ENCODE measurements around the gene LIPT1. TPM values are rescaled to one million over a fixed set of nuclear protein-coding genes. Genes with fewer than 3 reads are reported as not detected.

LIPT1 gene
- total RNA-seq, 1 donor = 9.8 TPM

DNA sequence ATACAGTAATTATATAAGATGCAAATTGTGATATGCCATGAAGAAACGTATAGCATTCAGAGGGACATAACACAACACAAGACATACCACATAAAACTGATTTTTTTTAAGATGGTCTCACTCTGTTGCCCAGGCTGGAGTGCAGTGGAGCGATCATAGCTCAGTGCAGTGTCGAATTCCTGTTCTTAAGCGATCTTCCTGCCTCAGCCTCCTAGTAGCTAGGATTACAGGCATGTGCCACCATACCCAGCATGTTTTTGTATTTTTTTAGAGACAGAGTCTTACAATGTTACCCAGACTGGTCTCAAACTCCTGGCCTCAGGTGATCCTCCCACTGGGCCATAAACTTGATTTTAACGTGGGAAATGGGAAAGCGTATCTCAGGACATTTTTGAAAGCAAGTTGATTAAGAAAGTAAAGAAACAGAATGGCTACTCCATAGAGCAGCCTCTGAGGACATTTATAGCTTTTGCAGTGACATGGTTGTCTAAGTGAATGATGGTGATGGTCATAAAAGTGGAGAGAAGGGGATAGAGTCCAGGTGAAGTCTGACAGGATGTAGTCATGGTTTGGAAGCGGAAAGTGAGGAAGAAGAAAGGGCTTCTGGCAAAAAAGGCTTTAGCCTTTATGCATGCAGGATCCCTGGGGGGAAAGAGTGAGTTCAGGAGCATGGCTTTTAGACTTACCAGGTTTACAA, 2.4 kb upstream of the LIPT1 start:
- DNase-seq (ENCODE audit: insufficient read length, low spot score, missing footprints) = no peak
- no peaks in the 10 kb centered on the region for H3K27me3 ChIP-seq (ENCODE audit: insufficient read depth, low read length)
- peaks cover 15% of the 10 kb centered on the region for H3K4me1 ChIP-seq (ENCODE audit: insufficient read depth, low read length)
- no peaks in the 10 kb centered on the region for H3K9me3 ChIP-seq (ENCODE audit: low read depth, low read length)
- no peak overlapping the region for H3K4me3 ChIP-seq (ENCODE audit: insufficient read depth, low read length)
- H3K79me2 ChIP-seq (ENCODE audit: insufficient read depth, low read length) = peaks cover 21% of the 10 kb centered on the region
- no peak overlapping the region for H3K4me2 ChIP-seq (ENCODE audit: insufficient read depth, low read length)
- TF ChIP-seq, protein P1, sequence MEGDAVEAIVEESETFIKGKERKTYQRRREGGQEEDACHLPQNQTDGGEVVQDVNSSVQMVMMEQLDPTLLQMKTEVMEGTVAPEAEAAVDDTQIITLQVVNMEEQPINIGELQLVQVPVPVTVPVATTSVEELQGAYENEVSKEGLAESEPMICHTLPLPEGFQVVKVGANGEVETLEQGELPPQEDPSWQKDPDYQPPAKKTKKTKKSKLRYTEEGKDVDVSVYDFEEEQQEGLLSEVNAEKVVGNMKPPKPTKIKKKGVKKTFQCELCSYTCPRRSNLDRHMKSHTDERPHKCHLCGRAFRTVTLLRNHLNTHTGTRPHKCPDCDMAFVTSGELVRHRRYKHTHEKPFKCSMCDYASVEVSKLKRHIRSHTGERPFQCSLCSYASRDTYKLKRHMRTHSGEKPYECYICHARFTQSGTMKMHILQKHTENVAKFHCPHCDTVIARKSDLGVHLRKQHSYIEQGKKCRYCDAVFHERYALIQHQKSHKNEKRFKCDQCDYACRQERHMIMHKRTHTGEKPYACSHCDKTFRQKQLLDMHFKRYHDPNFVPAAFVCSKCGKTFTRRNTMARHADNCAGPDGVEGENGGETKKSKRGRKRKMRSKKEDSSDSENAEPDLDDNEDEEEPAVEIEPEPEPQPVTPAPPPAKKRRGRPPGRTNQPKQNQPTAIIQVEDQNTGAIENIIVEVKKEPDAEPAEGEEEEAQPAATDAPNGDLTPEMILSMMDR (IDR thresholded peaks at IDR 0.05; ENCODE audit: extremely low read depth, low read depth, low read length) = no peak
- H4K20me1 ChIP-seq (ENCODE audit: insufficient read depth, low read length) = no peaks in the 10 kb centered on the region
- no peak overlapping the region for H3K27ac ChIP-seq (ENCODE audit: low read depth, low read length)
- no peaks in the 10 kb centered on the region for H3K36me3 ChIP-seq (ENCODE audit: insufficient read depth, low read length)
- H2AFZ ChIP-seq (ENCODE audit: low read length) = no peak overlapping the region

GRCh38 chr2:99153921-99154604, 704 bp upstream of the LIPT1 start:
- Histone ChIP-seq H3K9me3 (ENCODE audit: low read depth, low read length) (no peaks in the 10 kb centered on the region), H3K4me2 (ENCODE audit: insufficient read depth, low read length) (peak overlapping the region; percentile 98), H3K79me2 (ENCODE audit: insufficient read depth, low read length) (peaks cover 21% of the 10 kb centered on the region), H3K36me3 (ENCODE audit: insufficient read depth, low read length) (no peaks in the 10 kb centered on the region), H3K4me3 (ENCODE audit: insufficient read depth, low read length) (peak overlapping the region; percentile 81), H3K4me1 (ENCODE audit: insufficient read depth, low read length) (peaks cover 15% of the 10 kb centered on the region), H2AFZ (ENCODE audit: low read length) (peak overlapping the region; percentile 99), H3K27me3 (ENCODE audit: insufficient read depth, low read length) (no peaks in the 10 kb centered on the region), H4K20me1 (ENCODE audit: insufficient read depth, low read length) (no peaks in the 10 kb centered on the region), H3K27ac (ENCODE audit: low read depth, low read length) (peak overlapping the region; percentile 86)
- DNase-seq (ENCODE audit: insufficient read length, low spot score, missing footprints) = no peak
- TF ChIP-seq, protein P1 (IDR thresholded peaks at IDR 0.05; ENCODE audit: extremely low read depth, low read depth, low read length) = no peak

- Histone ChIP-seq H3K9me3 (ENCODE audit: low read depth, low read length) (no peaks in the 10 kb centered on the region), H3K36me3 (ENCODE audit: insufficient read depth, low read length) (no peaks in the 10 kb centered on the region), H3K79me2 (ENCODE audit: insufficient read depth, low read length) (peaks cover 21% of the 10 kb centered on the region), H2AFZ (ENCODE audit: low read length) (no peak overlapping the region), H3K4me3 (ENCODE audit: insufficient read depth, low read length) (no peak overlapping the region), H3K4me2 (ENCODE audit: insufficient read depth, low read length) (no peak overlapping the region), H3K27me3 (ENCODE audit: insufficient read depth, low read length) (no peaks in the 10 kb centered on the region), H3K27ac (ENCODE audit: low read depth, low read length) (no peak overlapping the region), H3K4me1 (ENCODE audit: insufficient read depth, low read length) (peaks cover 15% of the 10 kb centered on the region), H4K20me1 (ENCODE audit: insufficient read depth, low read length) (no peaks in the 10 kb centered on the region)
- TF ChIP-seq, protein P1 (IDR thresholded peaks at IDR 0.05; ENCODE audit: extremely low read depth, low read depth, low read length) = no peak
- DNase-seq (ENCODE audit: insufficient read length, low spot score, missing footprints) = no peak
These were observed 2.1 kb downstream of the LIPT1 start for GRCh38 chr2:99156891-99157290.

- no peak overlapping the region for H3K27ac ChIP-seq (ENCODE audit: low read depth, low read length)
- H3K9me3 ChIP-seq (ENCODE audit: low read depth, low read length) = no peaks in the 10 kb centered on the region
- TF ChIP-seq, protein P1 (IDR thresholded peaks at IDR 0.05; ENCODE audit: extremely low read depth, low read depth, low read length) = no peak
- H3K4me3 ChIP-seq (ENCODE audit: insufficient read depth, low read length) = no peak overlapping the region
- peaks cover 18% of the 10 kb centered on the region for H3K79me2 ChIP-seq (ENCODE audit: insufficient read depth, low read length)
- DNase-seq (ENCODE audit: insufficient read length, low spot score, missing footprints) = no peak
- no peaks in the 10 kb centered on the region for H4K20me1 ChIP-seq (ENCODE audit: insufficient read depth, low read length)
- peaks cover 15% of the 10 kb centered on the region for H3K4me1 ChIP-seq (ENCODE audit: insufficient read depth, low read length)
- H3K36me3 ChIP-seq (ENCODE audit: insufficient read depth, low read length) = peaks cover 3% of the 10 kb centered on the region
- no peak overlapping the region for H3K4me2 ChIP-seq (ENCODE audit: insufficient read depth, low read length)
- no peaks in the 10 kb centered on the region for H3K27me3 ChIP-seq (ENCODE audit: insufficient read depth, low read length)
- no peak overlapping the region for H2AFZ ChIP-seq (ENCODE audit: low read length)
These were observed 3.8 kb downstream of the LIPT1 start for GRCh38 chr2:99158599-99158998.
